WI38 (cell line): ENCODE data around the gene MTCL1.

ENCODE experiments used
- H3K4me3 ChIP-seq: 2 replicates; pipeline ENCODE4 v1.5.1; 2011; ENCODE audit warnings: low read depth, mild to moderate bottlenecking, control low read depth, low read length
- TF ChIP-seq, protein P1 (sequence below): IDR thresholded peaks from 2 replicates; pipeline ENCODE4 v1.5.1; 2012; ENCODE audit warnings: low read depth, mild to moderate bottlenecking, control low read depth, low read length

Gene MTCL1

DNA sequence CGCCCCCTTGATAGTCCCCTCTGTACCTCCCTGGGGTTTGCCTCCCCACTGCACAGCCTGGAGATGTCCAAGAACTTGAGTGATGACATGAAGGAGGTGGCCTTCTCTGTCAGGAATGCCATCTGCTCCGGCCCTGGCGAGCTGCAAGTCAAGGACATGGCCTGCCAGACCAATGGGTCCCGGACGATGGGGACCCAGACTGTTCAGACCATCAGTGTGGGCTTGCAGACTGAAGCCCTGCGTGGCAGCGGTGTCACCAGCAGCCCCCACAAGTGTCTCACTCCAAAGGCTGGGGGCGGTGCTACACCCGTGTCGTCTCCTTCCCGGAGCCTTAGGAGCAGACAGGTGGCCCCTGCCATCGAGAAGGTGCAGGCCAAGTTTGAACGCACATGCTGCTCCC is 119.9 kb downstream of the MTCL1 start:
- H3K4me3 ChIP-seq: no peak overlapping the region
- TF ChIP-seq, protein P1, sequence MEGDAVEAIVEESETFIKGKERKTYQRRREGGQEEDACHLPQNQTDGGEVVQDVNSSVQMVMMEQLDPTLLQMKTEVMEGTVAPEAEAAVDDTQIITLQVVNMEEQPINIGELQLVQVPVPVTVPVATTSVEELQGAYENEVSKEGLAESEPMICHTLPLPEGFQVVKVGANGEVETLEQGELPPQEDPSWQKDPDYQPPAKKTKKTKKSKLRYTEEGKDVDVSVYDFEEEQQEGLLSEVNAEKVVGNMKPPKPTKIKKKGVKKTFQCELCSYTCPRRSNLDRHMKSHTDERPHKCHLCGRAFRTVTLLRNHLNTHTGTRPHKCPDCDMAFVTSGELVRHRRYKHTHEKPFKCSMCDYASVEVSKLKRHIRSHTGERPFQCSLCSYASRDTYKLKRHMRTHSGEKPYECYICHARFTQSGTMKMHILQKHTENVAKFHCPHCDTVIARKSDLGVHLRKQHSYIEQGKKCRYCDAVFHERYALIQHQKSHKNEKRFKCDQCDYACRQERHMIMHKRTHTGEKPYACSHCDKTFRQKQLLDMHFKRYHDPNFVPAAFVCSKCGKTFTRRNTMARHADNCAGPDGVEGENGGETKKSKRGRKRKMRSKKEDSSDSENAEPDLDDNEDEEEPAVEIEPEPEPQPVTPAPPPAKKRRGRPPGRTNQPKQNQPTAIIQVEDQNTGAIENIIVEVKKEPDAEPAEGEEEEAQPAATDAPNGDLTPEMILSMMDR: no peak

DNA sequence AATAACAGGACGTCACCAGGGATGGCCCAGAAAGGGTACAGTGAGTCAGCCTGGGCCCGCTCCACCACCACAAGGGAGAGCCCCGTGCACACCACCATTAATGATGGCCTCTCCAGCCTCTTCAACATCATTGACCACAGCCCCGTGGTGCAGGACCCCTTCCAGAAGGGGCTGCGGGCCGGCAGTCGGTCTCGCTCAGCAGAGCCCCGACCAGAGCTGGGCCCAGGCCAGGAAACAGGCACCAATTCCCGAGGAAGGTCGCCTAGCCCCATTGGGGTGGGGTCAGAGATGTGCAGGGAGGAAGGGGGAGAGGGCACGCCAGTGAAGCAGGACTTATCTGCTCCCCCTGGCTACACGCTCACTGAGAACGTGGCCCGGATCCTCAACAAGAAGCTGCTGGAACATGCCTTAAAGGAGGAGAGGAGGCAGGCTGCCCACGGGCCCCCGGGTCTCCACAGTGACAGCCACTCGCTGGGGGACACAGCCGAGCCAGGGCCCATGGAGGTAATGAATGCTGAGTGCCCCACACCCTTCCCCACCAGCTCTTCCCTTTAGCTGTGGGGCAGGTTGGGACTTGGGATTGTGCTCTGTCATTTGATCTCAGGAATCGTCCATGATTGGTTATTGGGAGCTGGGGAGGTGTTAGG is 120.5 kb downstream of the MTCL1 start:
- TF ChIP-seq, protein P1: no peak
- no peak overlapping the region for H3K4me3 ChIP-seq

DNA sequence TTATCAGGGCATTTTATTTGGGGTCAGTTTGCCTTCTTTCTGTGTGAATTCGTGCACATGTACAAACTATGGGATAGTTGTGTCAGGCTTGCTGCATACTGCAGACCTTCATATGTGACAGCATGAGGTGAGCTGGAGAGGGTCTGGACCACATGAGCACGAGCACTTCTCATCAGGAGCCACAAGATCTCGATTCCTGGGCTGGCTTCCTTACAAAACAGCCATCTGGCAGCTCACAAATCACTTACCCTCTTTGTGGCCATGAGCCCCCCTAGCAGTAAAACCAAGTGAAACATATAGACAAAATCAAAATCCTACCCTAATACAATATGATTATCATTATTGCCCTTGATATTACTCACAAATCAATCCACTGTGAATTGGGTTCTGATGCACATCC is 121.2 kb downstream of the MTCL1 start:
- TF ChIP-seq, protein P1: no peak
- H3K4me3 ChIP-seq: no peak overlapping the region

DNA sequence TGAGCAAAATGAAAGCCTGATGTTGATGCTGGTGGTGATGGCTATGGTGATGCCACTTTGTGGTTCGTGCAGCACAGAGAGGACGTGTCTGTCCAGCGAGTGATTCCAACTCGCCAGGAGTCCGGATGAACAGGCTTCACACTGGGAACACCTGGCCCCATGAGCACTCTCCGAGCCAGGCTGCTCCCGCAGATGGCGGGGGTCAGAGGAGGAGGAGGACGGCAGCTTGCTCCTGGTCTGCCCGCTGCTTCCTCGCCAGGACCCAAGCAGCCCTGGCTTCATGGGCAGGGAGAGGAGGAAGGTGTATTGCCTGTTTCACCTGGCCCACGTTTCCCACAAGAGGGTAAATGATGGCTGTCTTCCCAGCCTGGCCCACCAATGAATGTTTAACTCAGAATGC is 121.6 kb downstream of the MTCL1 start:
- H3K4me3 ChIP-seq: no peak overlapping the region
- TF ChIP-seq, protein P1: no peak

DNA sequence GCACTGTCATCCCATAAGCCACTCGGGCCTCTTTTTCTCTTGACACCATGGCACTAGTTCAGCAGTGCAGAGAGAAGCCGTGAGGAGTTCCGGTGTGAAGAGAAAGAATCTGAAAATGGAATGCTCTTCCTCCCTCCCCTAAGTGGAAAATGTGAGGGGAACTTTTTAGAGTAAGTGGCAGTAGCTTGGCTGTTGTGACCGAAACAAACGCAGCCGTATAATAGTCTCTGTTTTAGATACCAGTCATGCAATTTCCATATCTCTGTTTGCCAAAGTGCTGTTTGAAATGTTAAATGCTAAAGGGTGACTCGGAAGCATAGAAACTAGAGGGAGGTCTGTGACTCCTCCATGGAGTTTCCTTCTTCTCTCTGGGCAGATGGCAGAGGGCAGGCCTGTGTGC is 122.9 kb downstream of the MTCL1 start:
- TF ChIP-seq, protein P1: no peak
- H3K4me3 ChIP-seq: no peak overlapping the region

DNA sequence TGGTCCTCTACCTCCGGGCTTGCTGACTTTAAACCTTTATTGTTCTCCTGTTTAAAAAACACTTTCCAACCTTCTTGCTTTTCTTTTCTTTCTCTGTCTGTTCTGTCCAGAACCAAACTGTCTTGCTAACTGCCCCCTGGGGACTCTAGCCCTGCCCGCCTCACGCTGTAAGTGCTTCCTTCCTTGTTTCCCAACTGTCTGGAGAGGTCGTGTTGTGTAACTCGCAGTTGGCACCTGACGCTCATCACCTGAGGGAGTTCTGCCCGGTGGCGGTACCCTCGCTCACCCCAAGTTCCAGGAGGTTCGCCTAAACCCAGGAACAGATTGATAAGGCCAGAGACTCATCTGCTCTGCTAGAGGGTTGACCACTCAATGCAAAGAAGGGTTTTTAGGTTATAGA is 123.4 kb downstream of the MTCL1 start:
- H3K4me3 ChIP-seq: no peak overlapping the region
- TF ChIP-seq, protein P1: no peak

DNA sequence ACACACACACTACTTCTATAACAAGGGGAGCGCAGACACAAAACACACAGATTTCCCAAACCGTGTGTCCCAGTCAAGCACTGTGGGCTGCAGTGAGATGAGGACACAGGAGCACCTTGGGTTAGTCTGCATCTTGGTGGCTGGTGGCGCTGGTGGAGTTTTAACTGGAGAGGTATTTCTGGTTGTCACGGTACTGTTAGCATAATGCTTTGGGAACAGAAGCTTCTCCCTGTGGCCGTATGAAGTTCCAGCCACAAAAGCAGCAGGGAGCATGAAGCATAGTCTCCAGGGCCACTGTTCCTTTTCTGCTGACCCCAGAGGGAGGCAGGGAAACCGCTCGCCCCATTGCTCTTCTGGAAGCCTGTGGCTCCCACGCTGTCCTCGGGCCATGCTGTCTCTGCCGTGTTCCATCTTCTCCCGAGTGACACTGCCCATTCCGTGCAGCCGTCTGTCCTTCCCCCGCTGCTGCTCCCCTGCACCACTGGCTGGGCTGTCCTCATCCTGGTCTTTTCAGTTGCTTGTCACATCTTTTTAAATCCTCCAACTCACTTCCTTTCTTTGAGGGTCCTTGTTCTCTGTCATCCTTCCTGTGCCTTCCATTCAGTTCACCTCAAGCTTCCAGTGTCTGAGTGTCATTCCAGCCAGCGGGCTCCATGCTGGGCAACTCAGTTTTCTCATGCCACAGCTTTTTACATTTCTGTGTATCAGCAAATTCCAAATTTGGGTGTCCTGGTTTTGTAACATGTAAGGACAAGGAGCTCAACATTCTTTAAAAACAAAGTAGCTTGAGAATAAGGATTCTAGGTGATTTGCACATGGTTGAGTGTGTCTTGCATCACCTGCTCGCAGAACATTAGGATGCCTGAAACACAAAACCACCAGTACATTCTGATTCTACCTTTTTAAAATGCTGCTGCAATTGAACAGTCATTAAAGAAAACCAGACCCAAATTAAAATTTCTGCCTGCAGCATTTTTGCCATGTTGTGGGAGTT is 125.0 kb downstream of the MTCL1 start:
- TF ChIP-seq, protein P1: no peak
- no peak overlapping the region for H3K4me3 ChIP-seq
